Psoas muscle (tissue), 8 donors: ENCODE results near the gene SNX4. TPM values are rescaled to one million over a fixed set of nuclear protein-coding genes. Genes with fewer than 3 reads are reported as not detected.

Source experiments
- ATAC-seq, 4 donors: fragments of 200-7000 bp; cut with Tn5 transposase; one replicate each; pipeline ENCODE4 v1.9.1; 2020; ENCODE audit warnings: moderate library complexity in 3 of 4, mild to moderate bottlenecking in 2 of 4
- DNase-seq, 2 donors: peaks; one replicate each; pipeline ENCODE4 v3.0.0-alpha.2; 2020
- H3K27ac ChIP-seq: fragments of 200-600 bp; one replicate; pipeline ENCODE4 v1.8.0; 2022
- H3K27me3 ChIP-seq, 3 donors: fragments of 200-600 bp in 1 of 3; one replicate each; pipeline versions ENCODE4 v1.6.1 to v1.8.0; 2013 to 2022; ENCODE audit warnings: low read length in 2 of 3, mild to moderate bottlenecking in 2 of 3, moderate library complexity in 1 of 3; ENCODE audit not compliant: insufficient read depth in 3 of 3
- H3K36me3 ChIP-seq, 2 donors: fragments of 200-600 bp in 1 of 2; one replicate each; pipeline versions ENCODE4 v1.6.1 to v1.8.0; 2013 to 2022; ENCODE audit warnings: low read depth in 1 of 2, mild to moderate bottlenecking in 1 of 2, moderate library complexity in 1 of 2; ENCODE audit not compliant: insufficient read depth in 1 of 2
- H3K4me1 ChIP-seq: fragments of 200-600 bp; one replicate; pipeline ENCODE4 v1.8.0; 2022
- H3K4me3 ChIP-seq: fragments of 200-600 bp; one replicate; pipeline ENCODE4 v1.8.0; 2022; ENCODE audit warnings: mild to moderate bottlenecking
- H3K9me3 ChIP-seq: fragments of 200-600 bp; one replicate; pipeline ENCODE4 v1.8.0; 2022
- CTCF ChIP-seq: fragments of 200-600 bp; IDR thresholded peaks from one replicate; pipeline ENCODE4 v1.8.0; 2022; ENCODE audit warnings: antibody characterized with exemption
- WGBS, 3 donors: extraction: QIAGEN DNeasy Blood & Tissue Kit; methylation state at CpG; one replicate each; pipeline versions ENCODE4 v1.1.6 to v1.1.7; 2013; 5-methylcytosine and 5-hydroxymethylcytosine counted together
- intact Hi-C, 2 donors: fragments of 100-400 bp; cut with DNase I; formaldehyde crosslinking; loops; one replicate each; pipeline versions ENCODE4 v1.11.0 to v1.14.2; 2022
- polyA plus RNA-seq, 3 donors: library from polyadenylated mRNA; stranded (reverse); fragments of 200-250 nt; gene quantifications; one replicate each; pipeline ENCODE4 v1.2.3, GENCODE V29; 2013
- total RNA-seq, 4 donors: library from RNA; stranded (reverse); fragmentation: NEBNext Ultra II Directional in 2 of 4; extraction: Animal tissue kit (Norgen Biotek cat#: 25700) in 2 of 4; gene quantifications; one replicate each; pipeline versions ENCODE4 v1.2.1 to v1.2.4, GENCODE V29; 2021 to 2023
- donor health status: healthy with polysubstance abuse.
- donor health status: DM: no; HTN: no; CAD: no; lungs with moderate emphysema.
- donor health status: Bipolar disorder and iron deficiency.
- donor health status: healthy.
- donor health status: DM: yes; HTN: yes; CAD: no.
- donor health status: DM: no; HTN: no; CAD: no.
- donor health status: DM: no; HTN: no; CAD: no.
- donor health status: DM: yes; HTN: yes; CAD: no.

Gene SNX4
- total and polyA plus RNA-seq, 7 donors = 16.9 to 30.1 (median 23.6) TPM

- no peak for TF ChIP-seq CTCF
- ATAC-seq (no peak), DNase-seq (no peak)
- Histone ChIP-seq H3K4me3 (no peak overlapping the region), H3K9me3 (peaks cover 3% of the 10 kb centered on the region), H3K36me3 (no peaks in the 10 kb centered on the region), H3K4me1 (peaks cover 8% of the 10 kb centered on the region), H3K27ac (no peak overlapping the region), H3K27me3 (no peaks in the 10 kb centered on the region)
- 27 to 38% (median 34%) methylated on average over 7 of the region's 7 CpGs for WGBS, 3 donors
- intact Hi-C loops = no loop called here
Measured at GRCh38 chr3:125428216-125428830, 91.7 kb downstream of the SNX4 start.

GRCh38 chr3:125418306-125418705 is 101.7 kb downstream of the SNX4 start:
- no peak for ATAC-seq
- 66 to 88% (median 71%) methylated on average over 4 of the region's 4 CpGs for WGBS, 3 donors

GRCh38 chr3:125416235-125416634 is 103.8 kb downstream of the SNX4 start:
- no peak for TF ChIP-seq CTCF
- intact Hi-C loops = no loop called here
- no peak for DNase-seq
- 69 to 75% (median 75%) methylated on average over 3 of the region's 3 CpGs for WGBS, 3 donors
- H3K4me3 ChIP-seq = no peak overlapping the region
- no peak overlapping the region for H3K27ac ChIP-seq
- no peaks in the 10 kb centered on the region for H3K9me3 ChIP-seq
- H3K27me3 ChIP-seq = no peaks in the 10 kb centered on the region
- no peaks in the 10 kb centered on the region for H3K36me3 ChIP-seq
- H3K4me1 ChIP-seq = no peaks in the 10 kb centered on the region
- ATAC-seq = no peak

More at GRCh38 chr3:125418306-125418705, 101.7 kb downstream of the SNX4 start:
- Histone ChIP-seq H3K4me3 (no peak overlapping the region), H3K27me3 (no peaks in the 10 kb centered on the region), H3K4me1 (no peaks in the 10 kb centered on the region), H3K27ac (no peak overlapping the region), H3K36me3 (no peaks in the 10 kb centered on the region), H3K9me3 (no peaks in the 10 kb centered on the region)
- intact Hi-C loops = no loop called here
- no peak for DNase-seq
- TF ChIP-seq CTCF = no peak

- no peak for ATAC-seq
- no peak for DNase-seq
- intact Hi-C loops = no loop called here
- WGBS, 3 donors = 72 to 74% (median 73%) methylated on average over 8 of the region's 8 CpGs
- Histone ChIP-seq H3K27ac (no peak overlapping the region), H3K9me3 (no peaks in the 10 kb centered on the region), H3K27me3 (no peaks in the 10 kb centered on the region), H3K4me3 (no peak overlapping the region), H3K36me3 (no peaks in the 10 kb centered on the region), H3K4me1 (no peaks in the 10 kb centered on the region)
- TF ChIP-seq CTCF = no peak
Measured at GRCh38 chr3:125414669-125415068, 105.3 kb downstream of the SNX4 start.

GRCh38 chr3:125410922-125411321 is 109.1 kb downstream of the SNX4 start:
- intact Hi-C loops = no loop called here
- no peak for TF ChIP-seq CTCF
- Histone ChIP-seq H3K4me1 (no peaks in the 10 kb centered on the region), H3K9me3 (no peaks in the 10 kb centered on the region), H3K4me3 (no peak overlapping the region), H3K27ac (no peak overlapping the region), H3K27me3 (no peaks in the 10 kb centered on the region), H3K36me3 (no peaks in the 10 kb centered on the region)
- DNase-seq = no peak
- WGBS, 3 donors = 91 to 93% (median 92%) methylated on average over 6 of the region's 6 CpGs
- ATAC-seq = no peak
